Stomach (tissue), 9 donors: ENCODE data around the gene UPF1. TPM values are rescaled to one million over a fixed set of nuclear protein-coding genes. Genes with fewer than 3 reads are reported as not detected.
A peak's percentile ranks its signal among the peaks of the same experiment; 100 is the strongest.

Experiments used
- DNase-seq, 2 donors: peaks; one replicate each; pipeline versions ENCODE4 v3.0.0 to v3.0.0-alpha.2; 2013 to 2019
- H3K27ac ChIP-seq, 5 donors: fragments of 200-600 bp in 4 of 5; sonication (generic) in 4 of 5; one replicate each; pipeline ENCODE4 v1.5.1; 2013 to 2019; ENCODE audit warnings: mild to moderate bottlenecking in 1 of 5, moderate library complexity in 1 of 5
- H3K27me3 ChIP-seq, 3 donors: fragments of 200-600 bp; sonication (generic); one replicate each; pipeline ENCODE4 v1.5.1; 2017 to 2019; ENCODE audit warnings: mixed run types in 1 of 3
- H3K36me3 ChIP-seq, 4 donors: fragments of 200-600 bp; sonication (generic); 1 replicate in 3 of 4; 2 replicates in 1 of 4; pipeline ENCODE4 v1.5.1; 2016 to 2019
- H3K4me1 ChIP-seq, 4 donors: fragments of 200-600 bp; sonication (generic); one replicate each; pipeline ENCODE4 v1.5.1; 2016 to 2019
- H3K4me3 ChIP-seq, 4 donors: fragments of 200-600 bp; sonication (generic) in 3 of 4; one replicate each; pipeline ENCODE4 v1.5.1; 2016 to 2019; ENCODE audit warnings: mild to moderate bottlenecking in 1 of 4
- H3K9me3 ChIP-seq, 4 donors: fragments of 200-600 bp; sonication (generic); one replicate each; pipeline ENCODE4 v1.5.1; 2016 to 2019
- EP300 ChIP-seq: sonication (generic); formaldehyde crosslinking; IDR thresholded peaks from one replicate; pipeline ENCODE4 v1.6.1; 2017; ENCODE audit warnings: antibody characterized with exemption
- POLR2A ChIP-seq, 4 donors: fragments of 450-650 bp; IDR thresholded peaks; one replicate each; pipeline ENCODE4 v1.6.1; 2016; ENCODE audit warnings: antibody characterized with exemption in 4 of 4, control low read depth in 2 of 4, mild to moderate bottlenecking in 1 of 4, moderate library complexity in 1 of 4
- POLR2AphosphoS5 ChIP-seq, 3 donors: sonication (generic); formaldehyde crosslinking; IDR thresholded peaks; one replicate each; pipeline ENCODE4 v1.6.1; 2016; ENCODE audit warnings: antibody characterized with exemption in 3 of 3
- WGBS, 5 donors: extraction: QIAGEN DNeasy Blood & Tissue Kit in 3 of 5; methylation state at CpG; one replicate each; pipeline versions ENCODE4 v1.1.5 to v1.1.7; 2013 to 2018; 5-methylcytosine and 5-hydroxymethylcytosine counted together
- intact Hi-C: fragments of 100-400 bp; cut with DNase I; formaldehyde crosslinking; loops from one replicate; pipeline ENCODE4 v1.15.1; 2023; ENCODE audit warnings: low total_unique reads
- polyA plus RNA-seq, 3 donors: library from polyadenylated mRNA; stranded (reverse); fragments of 200-250 nt; gene quantifications; one replicate each; pipeline ENCODE4 v1.2.3, GENCODE V29; 2013
- total RNA-seq, 5 donors: library from RNA; depleted of rRNA; stranded (reverse); fragments of >200 nt; gene quantifications; one replicate each; pipeline versions ENCODE4 v1.1.0 to v1.2.3, GENCODE V29; 2014 to 2016
- TF ChIP-seq, protein P1 (sequence below), 7 experiments: fragments of 450-650 bp in 4 of 7; fragments of 200-600 bp in 3 of 7; sonication (generic) in 3 of 7; IDR thresholded peaks; one replicate each; pipeline ENCODE4 v1.5.1; 2016 to 2019; ENCODE audit warnings: antibody characterized with exemption in 7 of 7, control low read depth in 2 of 7, mild to moderate bottlenecking in 1 of 7
- donor health status: healthy with polysubstance abuse.
- donor health status: Bipolar disorder and iron deficiency.
- donor health status: healthy.

UPF1 gene
- total and polyA plus RNA-seq, 8 donors, result 26.3 to 111 (median 38.7) TPM

GRCh38 chr19:18833849-18834643 is 2.3 kb downstream of the UPF1 start:
- Histone ChIP-seq H3K9me3 (no peaks in the 10 kb centered on the region), H3K27me3 (no peaks in the 10 kb centered on the region), H3K27ac (peak overlapping the region; percentile 59 to 95 (median 95)), H3K36me3 (peaks cover 8 to 38% (median 18%) of the 10 kb centered on the region in 4 donors), H3K4me1 (peaks cover 40 to 75% (median 68%) of the 10 kb centered on the region in 4 donors), H3K4me3 (peak overlapping the region; percentile 85 to 92 (median 88))
- TF ChIP-seq POLR2AphosphoS5 (IDR thresholded peaks at IDR 0.05) (no peak), POLR2A (IDR thresholded peaks at IDR 0.05) (no peak), EP300 (no peak)
- TF ChIP-seq, protein P1, sequence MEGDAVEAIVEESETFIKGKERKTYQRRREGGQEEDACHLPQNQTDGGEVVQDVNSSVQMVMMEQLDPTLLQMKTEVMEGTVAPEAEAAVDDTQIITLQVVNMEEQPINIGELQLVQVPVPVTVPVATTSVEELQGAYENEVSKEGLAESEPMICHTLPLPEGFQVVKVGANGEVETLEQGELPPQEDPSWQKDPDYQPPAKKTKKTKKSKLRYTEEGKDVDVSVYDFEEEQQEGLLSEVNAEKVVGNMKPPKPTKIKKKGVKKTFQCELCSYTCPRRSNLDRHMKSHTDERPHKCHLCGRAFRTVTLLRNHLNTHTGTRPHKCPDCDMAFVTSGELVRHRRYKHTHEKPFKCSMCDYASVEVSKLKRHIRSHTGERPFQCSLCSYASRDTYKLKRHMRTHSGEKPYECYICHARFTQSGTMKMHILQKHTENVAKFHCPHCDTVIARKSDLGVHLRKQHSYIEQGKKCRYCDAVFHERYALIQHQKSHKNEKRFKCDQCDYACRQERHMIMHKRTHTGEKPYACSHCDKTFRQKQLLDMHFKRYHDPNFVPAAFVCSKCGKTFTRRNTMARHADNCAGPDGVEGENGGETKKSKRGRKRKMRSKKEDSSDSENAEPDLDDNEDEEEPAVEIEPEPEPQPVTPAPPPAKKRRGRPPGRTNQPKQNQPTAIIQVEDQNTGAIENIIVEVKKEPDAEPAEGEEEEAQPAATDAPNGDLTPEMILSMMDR (IDR thresholded peaks at IDR 0.05), result no peak
- DNase-seq, result peak in 1 of 2 donors; percentile 82
- 9 to 20% (median 13%) methylated on average over 18 of the region's 18 CpGs for WGBS, 5 donors
- intact Hi-C loops, result no loop called here

- H3K4me3 ChIP-seq, result peak overlapping the region; percentile 85 to 92 (median 88)
- TF ChIP-seq, protein P1 (IDR thresholded peaks at IDR 0.05), result no peak
- no peak for TF ChIP-seq POLR2A (IDR thresholded peaks at IDR 0.05)
- TF ChIP-seq POLR2AphosphoS5 (IDR thresholded peaks at IDR 0.05), result no peak
- no peak for TF ChIP-seq EP300
- WGBS, 5 donors, result 40 to 63% (median 43%) methylated on average over 4 of the region's 4 CpGs
- intact Hi-C loops, result no loop called here
- peak overlapping the region in 4 of 5 donors; percentile 8 to 95 (median 92) for H3K27ac ChIP-seq
- H3K4me1 ChIP-seq, result peaks cover 45 to 81% (median 74%) of the 10 kb centered on the region in 4 donors
- DNase-seq, result no peak
- no peaks in the 10 kb centered on the region for H3K27me3 ChIP-seq
- peaks cover 11 to 43% (median 18%) of the 10 kb centered on the region in 4 donors for H3K36me3 ChIP-seq
- no peaks in the 10 kb centered on the region for H3K9me3 ChIP-seq
These were observed 2.9 kb downstream of the UPF1 start for GRCh38 chr19:18834644-18834984.

DNA sequence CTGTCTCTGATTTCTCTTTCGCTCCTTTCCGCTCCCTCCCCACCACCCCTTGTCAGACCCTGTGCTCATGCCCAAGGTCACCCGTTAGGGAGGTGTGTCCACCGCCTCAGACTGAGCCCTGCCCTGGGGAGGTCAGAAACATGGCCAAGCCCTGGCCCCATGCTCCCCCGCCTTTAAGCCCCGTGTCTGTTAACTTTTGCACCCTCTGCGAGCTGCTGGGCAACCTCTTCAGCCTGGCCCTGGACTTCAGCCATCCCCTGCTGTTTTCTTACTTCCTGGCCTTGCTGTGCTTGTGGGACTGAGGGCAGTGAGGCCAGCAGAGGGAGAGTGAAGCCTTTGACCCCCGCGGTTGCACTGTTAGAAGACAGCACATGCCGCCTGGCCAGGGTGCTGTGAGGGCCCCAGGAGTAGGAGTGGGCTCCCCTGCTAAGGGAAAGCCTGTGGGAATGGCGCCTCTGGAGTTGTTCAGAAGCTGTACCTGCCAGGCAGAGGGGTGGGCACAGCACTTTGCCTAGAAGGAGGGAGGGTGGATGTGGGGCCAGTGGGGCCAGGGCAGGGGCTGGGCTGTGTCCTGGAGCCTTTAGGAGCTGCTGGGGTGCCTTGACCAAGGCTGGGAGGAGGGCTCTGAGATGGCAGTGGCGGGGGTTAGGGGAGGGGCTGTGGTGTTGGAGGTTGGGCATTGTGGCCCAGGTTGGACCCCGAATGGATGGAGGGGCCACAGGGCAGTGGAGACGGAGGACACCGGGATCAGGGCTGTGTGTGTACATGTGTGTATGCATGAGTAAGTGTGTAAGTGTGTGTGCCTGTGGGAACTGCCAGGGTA is 7.9 kb downstream of the UPF1 start:
- Histone ChIP-seq H3K9me3 (no peaks in the 10 kb centered on the region), H3K4me3 (peak overlapping the region in 1 of 4 donors; percentile 25), H3K27ac (peak overlapping the region in 1 of 5 donors; percentile 18), H3K36me3 (peaks cover 11 to 36% (median 18%) of the 10 kb centered on the region in 4 donors), H3K27me3 (no peaks in the 10 kb centered on the region), H3K4me1 (peaks cover 67 to 100% (median 98%) of the 10 kb centered on the region in 4 donors)
- peak; percentile 20 to 61 for DNase-seq
- 43 to 66% (median 52%) methylated on average over 14 to 15 of the region's 15 CpGs for WGBS, 5 donors
- intact Hi-C loops, result loop anchor here (10.0 kb wide), 1 partner anchor 385 kb away; no protein-coding TSS in a partner anchor
- TF ChIP-seq, protein P1 (IDR thresholded peaks at IDR 0.05), result no peak
- TF ChIP-seq POLR2AphosphoS5 (IDR thresholded peaks at IDR 0.05) (no peak), POLR2A (IDR thresholded peaks at IDR 0.05) (no peak), EP300 (no peak)
